VCaP (cell line): ENCODE data around the gene CCDC87.

ENCODE experiments used
- H3K27ac ChIP-seq: fragments of 450-650 bp; 2 replicates; pipeline ENCODE4 v1.5.1; 2017
- CTCF ChIP-seq: fragments of 450-650 bp; conservative IDR thresholded peaks from 2 replicates; pipeline ENCODE4 v1.5.1; 2017; ENCODE audit warnings: mild to moderate bottlenecking, moderate library complexity

CCDC87 gene

GRCh38 chr11:66554602-66555001, 38.3 kb downstream of the CCDC87 start:
- no peak for TF ChIP-seq CTCF
- H3K27ac ChIP-seq, result no peak overlapping the region

GRCh38 chr11:66550887-66551286, 42.0 kb downstream of the CCDC87 start:
- no peak overlapping the region for H3K27ac ChIP-seq
- no peak for TF ChIP-seq CTCF

- no peak for TF ChIP-seq CTCF
- no peak overlapping the region for H3K27ac ChIP-seq
Observed at GRCh38 chr11:66549696-66550095, 43.2 kb downstream of the CCDC87 start.

- no peak overlapping the region for H3K27ac ChIP-seq
- no peak for TF ChIP-seq CTCF
Observed at GRCh38 chr11:66548774-66549630, 43.9 kb downstream of the CCDC87 start.

DNA sequence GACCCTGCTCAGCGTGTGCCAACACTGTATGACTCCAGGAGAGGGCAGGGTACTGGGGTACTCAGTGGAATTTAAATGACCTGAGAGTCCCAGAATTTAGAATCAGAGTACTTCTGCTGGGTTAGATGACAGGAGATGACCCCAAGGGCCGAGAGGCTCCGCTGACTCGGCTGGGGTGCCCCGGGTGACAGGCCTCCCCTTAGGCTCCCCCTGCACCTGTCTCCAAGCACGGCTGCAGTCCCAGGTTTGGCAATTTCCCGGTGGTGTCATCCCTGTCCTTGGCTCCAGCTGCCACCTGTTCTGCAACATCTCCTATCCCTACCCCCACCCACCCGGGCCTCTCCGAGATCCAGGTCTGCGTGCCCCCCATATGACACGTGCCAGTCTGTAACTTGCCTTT, 44.8 kb downstream of the CCDC87 start:
- H3K27ac ChIP-seq, result no peak overlapping the region
- no peak for TF ChIP-seq CTCF

GRCh38 chr11:66547662-66548009, 45.2 kb downstream of the CCDC87 start:
- no peak for TF ChIP-seq CTCF

GRCh38 chr11:66546966-66547661, 45.7 kb downstream of the CCDC87 start:
- H3K27ac ChIP-seq, result no peak overlapping the region; the same call in 1 of the 2 replicates
- TF ChIP-seq CTCF, result no peak

More at GRCh38 chr11:66547662-66548009, 45.2 kb downstream of the CCDC87 start:
- H3K27ac ChIP-seq, result no peak overlapping the region
